Ovary (tissue), 3 donors: Measurements from ENCODE around the gene HPGDS.
"Not testable (repeated sequence)": the region's sequence is repeated elsewhere in the genome, so short reads cannot be mapped to it uniquely, and the experiment has no call there.

ENCODE experiments used
- CTCF ChIP-seq, 3 donors: fragments of 450-650 bp in 2 of 3; fragments of 200-600 bp in 1 of 3; IDR thresholded peaks; one replicate each; pipeline versions ENCODE4 v1.5.1 to v1.8.0; 2016 to 2022; ENCODE audit warnings: antibody characterized with exemption in 3 of 3, mild to moderate bottlenecking in 1 of 3
- POLR2A ChIP-seq: fragments of 450-650 bp; IDR thresholded peaks from one replicate; pipeline ENCODE4 v1.6.1; 2017; ENCODE audit warnings: antibody characterized with exemption, mild to moderate bottlenecking, moderate library complexity
- donor health status: DM: no; HTN: no; CAD: no.

DNA sequence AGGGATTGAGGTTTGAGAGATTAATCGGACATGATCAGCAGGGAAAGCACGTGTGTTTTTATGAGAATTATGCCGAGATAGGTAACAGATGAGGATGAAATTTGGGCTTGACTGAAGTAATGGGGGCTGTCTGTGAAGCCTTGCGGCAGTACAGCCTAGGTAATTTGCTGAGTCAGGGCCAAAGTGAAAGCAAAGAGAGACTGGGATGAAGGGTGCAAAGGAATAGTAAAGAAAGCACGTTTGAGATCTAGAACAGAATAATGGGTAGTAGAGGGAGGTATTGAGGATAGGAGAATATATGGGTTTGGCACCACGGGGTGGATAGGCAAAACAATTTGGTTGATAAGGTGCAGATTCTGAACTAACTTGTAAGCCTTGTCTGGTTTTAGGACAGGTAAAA lies 47.2 kb downstream of the HPGDS start:
- TF ChIP-seq POLR2A; CTCF (IDR thresholded peaks at IDR 0.05): not testable (repeated sequence)
